ENCODE data around the gene ACAA1. TPM values are rescaled to one million over a fixed set of nuclear protein-coding genes. Genes with fewer than 3 reads are reported as not detected.

ACAA1 gene
- total and polyA plus RNA-seq, 2 donors (not counting 1 experiment from before 2014, with no cell fraction given), result 98.4 to 143 TPM

GRCh38 chr3:38149708-38150107 is 12.8 kb upstream of the ACAA1 start:
- Histone ChIP-seq H3K4me3 (ENCODE audit: control extremely low read depth in 1 of 5, extremely low read depth in 1 of 5, insufficient read depth in 1 of 5, low read depth in 2 of 5, low read length in 4 of 5) (no peak overlapping the region), H3K79me2 (ENCODE audit: control insufficient read depth, insufficient read depth, low read length) (no peaks in the 10 kb centered on the region), H3K36me3 (replicated peaks in 1 of 2; ENCODE audit: control extremely low read depth in 1 of 2, control insufficient read depth in 1 of 2, extremely low read depth in 1 of 2, insufficient read depth in 2 of 2, low read length in 1 of 2) (no peaks in the 10 kb centered on the region), H3K4me2 (replicated peaks; ENCODE audit: low read depth, low read length, poor library complexity, severe bottlenecking) (peak overlapping the region; percentile 40), H2AFZ (ENCODE audit: insufficient read depth, low read depth, low read length, poor library complexity, severe bottlenecking) (peak overlapping the region; percentile 81), H4K20me1 (ENCODE audit: control insufficient read depth, insufficient read depth, low read length, poor library complexity, severe bottlenecking) (no peaks in the 10 kb centered on the region), H3K9me3 (ENCODE audit: control extremely low read depth in 1 of 3, control insufficient read depth in 2 of 3, insufficient read depth in 1 of 3, low read length in 2 of 3) (peaks cover 4 to 11% (median 8%) of the 10 kb centered on the region in 3 donors), H3K27me3 (replicated peaks in 1 of 4; ENCODE audit: control extremely low read depth in 1 of 4, control insufficient read depth in 3 of 4, insufficient read depth in 4 of 4, low read length in 3 of 4) (no peaks in the 10 kb centered on the region), H3K27ac (ENCODE audit: low read length in 2 of 2) (peak overlapping the region; percentile 52 to 77), H3K9ac (ENCODE audit: low read length) (no peak overlapping the region), H3K4me1 (ENCODE audit: control insufficient read depth in 2 of 2, insufficient read depth in 2 of 2, low read length in 2 of 2) (peaks cover 19 to 35% of the 10 kb centered on the region in 2 donors)
- H3K9me3 Mint-ChIP-seq (ENCODE audit: insufficient read depth), result peaks cover 4% of the 10 kb centered on the region
- intact Hi-C loops (cut with micrococcal nuclease), result loop anchor here (1.0 kb wide), 1 partner anchor 14 kb away; no protein-coding TSS in a partner anchor
- ChIA-PET POLR2A (interaction anchor here (1.8 kb wide), 1 partner anchor 15 kb away, joined by 5 read pairs; the partner anchor contains the start of gene OXSR1), CTCF (no interaction called here)
- 0% methylated on average over 3 of the region's 3 CpGs for WGBS (ENCODE audit: insufficient coverage)
- peak overlapping the region; percentile 59 for H3K4me3 Mint-ChIP-seq
- H3K4me1 Mint-ChIP-seq, result peaks cover 43% of the 10 kb centered on the region
- peak; percentile 43 for DNase-seq
- TF ChIP-seq CTCF (IDR thresholded peaks at IDR 0.05) (no peak), EZH2 (IDR thresholded peaks at IDR 0.05; ENCODE audit: borderline replicate concordance, insufficient read depth, low read depth, low read length, poor library complexity, severe bottlenecking) (no peak)
- peak; percentile 39 for ATAC-seq (ENCODE audit: low read depth)
- H3K27ac Mint-ChIP-seq, result peak overlapping the region; percentile 91
- H3K27me3 Mint-ChIP-seq, result no peaks in the 10 kb centered on the region

GRCh38 chr3:38148311-38148882 is 11.5 kb upstream of the ACAA1 start:
- H3K27me3 ChIP-seq (replicated peaks in 1 of 4; ENCODE audit: control extremely low read depth in 1 of 4, control insufficient read depth in 3 of 4, insufficient read depth in 4 of 4, low read length in 3 of 4), result no peaks in the 10 kb centered on the region
- H2AFZ ChIP-seq (ENCODE audit: insufficient read depth, low read depth, low read length, poor library complexity, severe bottlenecking), result no peak overlapping the region
- no peaks in the 10 kb centered on the region for H3K27me3 Mint-ChIP-seq
- no peaks in the 10 kb centered on the region for H3K79me2 ChIP-seq (ENCODE audit: control insufficient read depth, insufficient read depth, low read length)
- peak overlapping the region; percentile 50 for H3K27ac Mint-ChIP-seq
- H4K20me1 ChIP-seq (ENCODE audit: control insufficient read depth, insufficient read depth, low read length, poor library complexity, severe bottlenecking), result no peaks in the 10 kb centered on the region
- peaks cover 46% of the 10 kb centered on the region for H3K4me1 Mint-ChIP-seq
- WGBS (ENCODE audit: insufficient coverage), result 50% methylated on average over 4 of the region's 5 CpGs
- TF ChIP-seq CTCF (IDR thresholded peaks at IDR 0.05) (no peak), EZH2 (IDR thresholded peaks at IDR 0.05; ENCODE audit: borderline replicate concordance, insufficient read depth, low read depth, low read length, poor library complexity, severe bottlenecking) (no peak)
- H3K4me3 ChIP-seq (ENCODE audit: control extremely low read depth in 1 of 5, extremely low read depth in 1 of 5, insufficient read depth in 1 of 5, low read depth in 2 of 5, low read length in 4 of 5), result no peak overlapping the region
- ChIA-PET POLR2A (interaction anchor here (1.5 to 1.8 kb wide), 2 partner anchors 9 to 17 kb away, joined by 3 to 5 read pairs; partner anchors contain the start of gene OXSR1), CTCF (interaction anchor here (0.6 to 1.6 kb wide), 3 partner anchors 12 to 19 kb away, joined by 3 read pairs; partner anchors contain the start of genes ACAA1 and OXSR1)
- no peak overlapping the region for H3K4me2 ChIP-seq (replicated peaks; ENCODE audit: low read depth, low read length, poor library complexity, severe bottlenecking)
- H3K4me1 ChIP-seq (ENCODE audit: control insufficient read depth in 2 of 2, insufficient read depth in 2 of 2, low read length in 2 of 2), result peaks cover 18 to 33% of the 10 kb centered on the region in 2 donors
- peaks cover 4% of the 10 kb centered on the region for H3K9me3 Mint-ChIP-seq (ENCODE audit: insufficient read depth)
- ATAC-seq (ENCODE audit: low read depth) (no peak), DNase-seq (no peak)
- H3K9ac ChIP-seq (ENCODE audit: low read length), result no peak overlapping the region
- H3K36me3 ChIP-seq (replicated peaks in 1 of 2; ENCODE audit: control extremely low read depth in 1 of 2, control insufficient read depth in 1 of 2, extremely low read depth in 1 of 2, insufficient read depth in 2 of 2, low read length in 1 of 2), result no peaks in the 10 kb centered on the region
- peak overlapping the region in 1 of 2 donors; percentile 65 for H3K27ac ChIP-seq (ENCODE audit: low read length in 2 of 2)
- H3K4me3 Mint-ChIP-seq, result no peak overlapping the region
- H3K9me3 ChIP-seq (ENCODE audit: control extremely low read depth in 1 of 3, control insufficient read depth in 2 of 3, insufficient read depth in 1 of 3, low read length in 2 of 3), result peaks cover 4 to 11% (median 8%) of the 10 kb centered on the region in 3 donors
- intact Hi-C loops (cut with micrococcal nuclease), result no loop called here

All from B cell (primary cell).